Nephron progenitor cell (in vitro differentiated cells): ENCODE measurements around the gene CBX7.

Experiments used
- DNase-seq: peaks from one replicate; pipeline ENCODE4 v3.0.0; 2021
- H3K27ac Mint-ChIP-seq: 2 replicates; pipeline ENCODE4 v1.8.0; 2021; ENCODE audit warnings: mild to moderate bottlenecking, moderate library complexity, mixed read lengths
- H3K27me3 Mint-ChIP-seq: 2 replicates; pipeline ENCODE4 v1.8.0; 2021; ENCODE audit warnings: mild to moderate bottlenecking, low read depth, mixed read lengths; ENCODE audit not compliant: poor library complexity
- H3K36me3 Mint-ChIP-seq: 2 replicates; pipeline ENCODE4 v1.8.0; 2021; ENCODE audit warnings: low read depth, mixed read lengths
- H3K4me1 Mint-ChIP-seq: 2 replicates; pipeline ENCODE4 v1.8.0; 2021; ENCODE audit warnings: mixed read lengths
- H3K4me3 Mint-ChIP-seq: 2 replicates; pipeline ENCODE4 v1.8.0; 2021; ENCODE audit warnings: mild to moderate bottlenecking, moderate library complexity, mixed read lengths
- H3K9me3 Mint-ChIP-seq: 2 replicates; pipeline ENCODE4 v1.8.0; 2021; ENCODE audit warnings: mild to moderate bottlenecking, moderate library complexity, mixed read lengths
- CTCF ChIP-seq: fragments of 200-600 bp; sonication (generic); IDR thresholded peaks from 2 replicates; pipeline ENCODE4 v1.5.0; 2021; ENCODE audit warnings: antibody characterized with exemption

The CBX7 gene

DNA sequence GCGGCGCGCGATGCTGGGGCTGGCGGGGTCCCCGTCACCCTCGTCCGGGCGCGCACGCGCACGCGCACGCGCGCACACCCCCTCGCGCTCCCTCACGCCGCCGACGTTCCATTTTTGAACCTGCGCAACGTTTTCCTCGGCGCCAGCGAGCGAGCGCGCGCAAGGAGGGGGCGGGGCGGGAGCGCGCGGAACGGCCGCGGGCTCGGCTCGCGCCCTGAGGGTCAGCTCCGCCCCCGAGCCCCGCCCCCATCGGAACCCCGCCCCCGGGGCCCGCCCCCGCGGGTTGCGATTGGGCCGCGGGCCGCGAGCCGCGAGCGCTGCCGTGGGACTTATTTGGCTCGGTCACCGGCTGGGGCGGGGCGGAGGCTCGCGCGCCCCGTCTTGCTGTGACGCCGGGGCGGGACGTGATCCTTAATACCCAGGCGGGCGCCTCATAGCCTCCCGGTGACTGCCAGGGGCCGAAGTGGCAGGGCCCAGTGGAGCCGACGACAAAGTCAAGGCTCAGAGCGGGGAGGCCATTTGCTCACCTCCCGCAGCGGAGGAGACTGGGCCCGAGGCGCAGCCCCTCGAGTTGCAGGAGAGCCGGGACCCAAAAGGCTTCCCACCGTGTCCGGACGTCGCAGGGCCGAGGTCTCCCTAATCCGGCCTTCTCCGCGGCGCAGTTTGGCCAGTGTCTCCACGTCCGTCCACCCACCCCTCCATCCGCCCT is at the start of gene CBX7:
Gene CBX7, minus strand, starts transcription at position 170 of the 709 bp plus-strand sequence. CDS start 236 bp downstream, outside the sequence.
- Mint-ChIP-seq H3K27ac (no peak within 1 kb of the TSS), H3K9me3 (no peaks in the 10 kb centered on the region), H3K4me3 (peak within 1 kb of the TSS; percentile 81), H3K4me1 (peaks cover 30% of the 10 kb centered on the region), H3K36me3 (no peaks in the 10 kb centered on the region), H3K27me3 (peaks cover 68% of the 10 kb centered on the region)
- peak; percentile 96 for DNase-seq
- TF ChIP-seq CTCF, result no peak

DNA sequence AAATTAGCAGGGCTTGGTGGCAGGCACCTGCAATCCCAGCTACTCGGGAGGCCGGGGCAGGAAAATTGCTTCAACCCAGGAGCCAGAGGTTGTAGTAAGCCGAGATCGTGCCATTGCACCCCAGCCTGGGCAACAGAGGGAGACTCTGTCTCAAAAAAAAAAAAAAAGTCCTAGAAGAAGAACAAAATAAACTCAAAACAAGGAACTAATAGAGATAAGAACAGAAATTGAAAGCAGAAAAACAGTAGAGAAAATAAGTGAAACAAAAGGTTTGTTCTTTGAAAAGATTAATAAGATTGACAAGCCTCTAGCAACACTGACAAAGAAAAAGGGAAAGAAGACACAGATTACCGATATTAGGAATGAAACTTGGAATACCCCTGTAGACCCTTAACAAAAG is 45.1 kb upstream of the CBX7 start:
- no peak overlapping the region for H3K4me3 Mint-ChIP-seq
- no peak overlapping the region for H3K27ac Mint-ChIP-seq
- DNase-seq, result no peak
- no peak for TF ChIP-seq CTCF
- H3K36me3 Mint-ChIP-seq, result no peaks in the 10 kb centered on the region
- peaks cover 42% of the 10 kb centered on the region for H3K9me3 Mint-ChIP-seq
- peaks cover 29% of the 10 kb centered on the region for H3K27me3 Mint-ChIP-seq
- peaks cover 10% of the 10 kb centered on the region for H3K4me1 Mint-ChIP-seq

DNA sequence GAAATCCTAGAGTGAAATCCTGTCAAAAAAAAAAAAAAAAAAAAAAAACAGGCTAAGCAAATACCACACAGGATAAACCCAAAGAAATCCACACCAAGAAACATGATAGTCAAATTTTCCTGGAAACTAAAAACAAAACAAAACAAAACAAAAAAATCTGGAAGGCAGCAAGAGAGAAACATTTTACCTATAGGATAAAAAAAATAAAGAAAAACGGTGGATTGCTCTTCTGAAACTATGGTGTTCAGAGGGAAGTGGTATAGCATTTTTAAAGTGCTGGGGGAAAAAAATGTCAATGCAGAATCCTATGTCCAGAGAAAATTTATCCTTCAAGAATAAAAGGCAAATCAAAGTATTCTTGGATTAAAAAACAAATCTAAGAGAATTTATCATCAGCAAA is 41.6 kb upstream of the CBX7 start:
- H3K4me3 Mint-ChIP-seq, result no peak overlapping the region
- no peak for DNase-seq
- H3K36me3 Mint-ChIP-seq, result no peaks in the 10 kb centered on the region
- H3K4me1 Mint-ChIP-seq, result peaks cover 19% of the 10 kb centered on the region
- H3K9me3 Mint-ChIP-seq, result peaks cover 26% of the 10 kb centered on the region
- peaks cover 36% of the 10 kb centered on the region for H3K27me3 Mint-ChIP-seq
- no peak overlapping the region for H3K27ac Mint-ChIP-seq
- TF ChIP-seq CTCF, result no peak

DNA sequence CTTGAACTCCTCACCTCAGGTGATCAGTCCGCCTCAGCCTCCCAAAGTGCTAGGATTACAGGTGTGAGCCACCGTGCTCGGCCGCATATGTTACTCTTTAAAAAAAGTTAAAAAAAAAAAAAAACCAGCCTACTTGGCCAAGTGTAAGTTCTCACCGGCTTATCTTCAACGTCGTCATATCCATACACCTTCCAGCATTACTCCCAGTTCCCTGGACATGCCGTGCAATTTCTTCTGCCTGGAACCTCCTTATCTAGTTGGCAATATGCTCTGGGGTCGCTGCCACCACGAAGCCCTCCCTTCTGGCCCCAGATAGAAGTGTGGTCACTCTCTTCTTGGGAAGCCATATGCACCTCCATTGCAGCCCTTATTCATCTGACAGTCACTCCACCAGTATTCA is 36.3 kb upstream of the CBX7 start:
- no peak for TF ChIP-seq CTCF
- DNase-seq, result no peak
- peaks cover 10% of the 10 kb centered on the region for H3K4me1 Mint-ChIP-seq
- H3K27ac Mint-ChIP-seq, result no peak overlapping the region
- peaks cover 26% of the 10 kb centered on the region for H3K27me3 Mint-ChIP-seq
- no peak overlapping the region for H3K4me3 Mint-ChIP-seq
- H3K36me3 Mint-ChIP-seq, result no peaks in the 10 kb centered on the region
- peaks cover 24% of the 10 kb centered on the region for H3K9me3 Mint-ChIP-seq

GRCh38 chr22:39185601-39186012 is 33.1 kb upstream of the CBX7 start:
- no peak overlapping the region for H3K4me3 Mint-ChIP-seq
- peak overlapping the region; percentile 36 for H3K27ac Mint-ChIP-seq
- no peak for DNase-seq
- H3K36me3 Mint-ChIP-seq, result peaks cover 4% of the 10 kb centered on the region
- H3K4me1 Mint-ChIP-seq, result peaks cover 20% of the 10 kb centered on the region
- H3K27me3 Mint-ChIP-seq, result peaks cover 16% of the 10 kb centered on the region
- no peak for TF ChIP-seq CTCF
- peaks cover 30% of the 10 kb centered on the region for H3K9me3 Mint-ChIP-seq
